ENCODE measurements around the gene RBBP4.
"Not testable (repeated sequence)": the region's sequence is repeated elsewhere in the genome, so short reads cannot be mapped to it uniquely, and the experiment has no call there.

The RBBP4 gene

GRCh38 chr1:32647308-32648134 lies 3.5 kb upstream of the RBBP4 start:
- FAIRE-seq (no peak), DNase-seq (ENCODE audit: insufficient read length) (no peak)
- TF ChIP-seq TAF1 (IDR thresholded peaks at IDR 0.05; ENCODE audit: borderline replicate concordance, low read depth, low read length) (no peak), POLR2A (IDR thresholded peaks at IDR 0.05; ENCODE audit: low read depth, low read length) (no peak), POLR2AphosphoS5 (IDR thresholded peaks at IDR 0.05; ENCODE audit: low read depth, low read length) (no peak)

GRCh38 chr1:32650248-32650751 lies 708 bp upstream of the RBBP4 start, which contains the start of gene ZBTB8OS:
ZBTB8OS (minus strand) TSS chr1:32650550; CDS start chr1:32650529, 21 bp downstream.
- FAIRE-seq (no peak), DNase-seq (ENCODE audit: insufficient read length) (peak; percentile 68)
- TF ChIP-seq POLR2A (IDR thresholded peaks at IDR 0.05; ENCODE audit: low read depth, low read length) = peak; percentile 94
- TF ChIP-seq TAF1 (IDR thresholded peaks at IDR 0.05; ENCODE audit: borderline replicate concordance, low read depth, low read length) = peak; percentile 77; the same call in 1 of the 2 replicates
- TF ChIP-seq POLR2AphosphoS5 (IDR thresholded peaks at IDR 0.05; ENCODE audit: low read depth, low read length) = peak; percentile 97

GRCh38 chr1:32651461-32652073 lies 559 bp downstream of the RBBP4 start:
- TF ChIP-seq POLR2AphosphoS5 (IDR thresholded peaks at IDR 0.05; ENCODE audit: low read depth, low read length) = peak; percentile 48; the same call in 1 of the 2 replicates
- no peak for TF ChIP-seq TAF1 (IDR thresholded peaks at IDR 0.05; ENCODE audit: borderline replicate concordance, low read depth, low read length)
- DNase-seq (ENCODE audit: insufficient read length) (peak; percentile 46), FAIRE-seq (no peak)

- FAIRE-seq = no peak
- TF ChIP-seq TAF1 (IDR thresholded peaks at IDR 0.05; ENCODE audit: borderline replicate concordance, low read depth, low read length) (no peak), POLR2AphosphoS5 (IDR thresholded peaks at IDR 0.05; ENCODE audit: low read depth, low read length) (no peak), POLR2A (IDR thresholded peaks at IDR 0.05; ENCODE audit: low read depth, low read length) (no peak)
- no peak for DNase-seq (ENCODE audit: insufficient read length)
These were observed 1.4 kb downstream of the RBBP4 start for GRCh38 chr1:32652244-32652962.

DNA sequence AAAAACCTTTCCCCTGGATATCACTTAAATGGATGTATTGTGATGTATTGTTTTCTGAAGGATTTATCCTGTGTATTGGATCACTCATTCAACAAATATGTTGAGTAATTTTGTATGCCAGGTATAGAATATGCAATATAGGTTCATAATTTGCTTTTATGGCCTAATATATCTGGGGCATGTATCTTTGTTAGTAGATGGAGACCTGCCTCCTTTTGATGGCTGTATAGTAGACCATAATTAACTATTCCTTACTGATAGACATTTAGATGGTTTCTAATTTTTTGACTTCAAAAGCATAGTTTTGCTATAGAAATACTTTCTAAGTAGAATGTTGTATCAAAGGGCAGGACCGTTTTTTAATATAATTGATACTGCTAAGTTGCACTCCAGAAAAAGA lies 8.6 kb downstream of the RBBP4 start:
- TF ChIP-seq TAF1 (IDR thresholded peaks at IDR 0.05; ENCODE audit: borderline replicate concordance, low read depth, low read length) (no peak), POLR2AphosphoS5 (IDR thresholded peaks at IDR 0.05; ENCODE audit: low read depth, low read length) (no peak), POLR2A (IDR thresholded peaks at IDR 0.05; ENCODE audit: low read depth, low read length) (no peak)
- no peak for DNase-seq (ENCODE audit: insufficient read length)
- FAIRE-seq = no peak

GRCh38 chr1:32665915-32666314 lies 14.9 kb downstream of the RBBP4 start:
- DNase-seq (ENCODE audit: insufficient read length) (no peak), FAIRE-seq (no peak)
- no peak for TF ChIP-seq POLR2A (IDR thresholded peaks at IDR 0.05; ENCODE audit: low read depth, low read length)
- TF ChIP-seq POLR2AphosphoS5 (IDR thresholded peaks at IDR 0.05; ENCODE audit: low read depth, low read length) = no peak
- TF ChIP-seq TAF1 (IDR thresholded peaks at IDR 0.05; ENCODE audit: borderline replicate concordance, low read depth, low read length) = no peak

DNA sequence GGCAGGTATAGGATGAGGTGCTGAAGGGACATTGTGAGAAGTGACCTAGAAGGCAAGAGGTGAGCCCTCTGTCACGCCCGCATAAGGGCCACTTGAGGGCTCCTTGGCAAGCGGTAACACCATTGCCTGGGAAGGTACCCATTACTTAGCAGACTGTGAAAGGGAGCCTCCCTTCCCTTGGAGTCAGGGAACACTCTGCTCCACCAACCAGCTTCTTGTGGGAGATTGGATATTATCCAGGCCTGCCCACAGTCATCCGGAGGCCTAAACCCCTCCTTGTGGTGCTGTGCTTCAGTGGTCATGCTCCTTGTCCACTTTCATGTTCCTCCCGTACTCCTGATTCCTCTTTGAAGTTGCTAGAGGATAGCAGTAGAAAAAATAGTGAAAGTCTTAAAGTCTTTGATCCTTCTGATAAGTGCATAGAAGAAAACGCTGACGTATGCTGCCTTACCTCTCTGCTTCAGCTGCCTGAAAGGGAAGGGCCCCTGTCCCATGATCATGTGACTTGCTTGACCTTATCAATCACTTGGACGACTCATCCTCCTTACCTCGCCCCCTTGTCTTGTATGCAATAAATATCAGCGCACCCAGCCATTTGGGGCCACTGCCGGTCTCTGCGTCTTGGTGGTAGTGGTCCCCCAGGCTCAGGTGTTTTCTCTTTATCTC lies 16.0 kb downstream of the RBBP4 start:
- TF ChIP-seq TAF1 (IDR thresholded peaks at IDR 0.05; ENCODE audit: borderline replicate concordance, low read depth, low read length) (no peak), POLR2A (IDR thresholded peaks at IDR 0.05; ENCODE audit: low read depth, low read length) (no peak), POLR2AphosphoS5 (IDR thresholded peaks at IDR 0.05; ENCODE audit: low read depth, low read length) (no peak)
- no peak for FAIRE-seq
- DNase-seq (ENCODE audit: insufficient read length) = no peak

DNA sequence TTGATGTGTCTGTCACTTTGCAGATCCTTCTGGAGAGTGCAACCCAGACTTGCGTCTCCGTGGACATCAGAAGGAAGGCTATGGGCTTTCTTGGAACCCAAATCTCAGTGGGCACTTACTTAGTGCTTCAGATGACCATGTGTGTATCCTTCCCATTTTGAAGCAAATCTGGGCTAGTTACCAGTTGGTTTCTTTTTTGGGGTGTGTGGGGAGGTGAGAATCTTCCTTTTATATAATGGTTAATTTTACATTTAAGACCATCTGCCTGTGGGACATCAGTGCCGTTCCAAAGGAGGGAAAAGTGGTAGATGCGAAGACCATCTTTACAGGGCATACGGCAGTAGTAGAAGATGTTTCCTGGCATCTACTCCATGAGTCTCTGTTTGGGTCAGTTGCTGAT lies 17.7 kb downstream of the RBBP4 start:
- DNase-seq (ENCODE audit: insufficient read length); FAIRE-seq: not testable (repeated sequence)

DNA sequence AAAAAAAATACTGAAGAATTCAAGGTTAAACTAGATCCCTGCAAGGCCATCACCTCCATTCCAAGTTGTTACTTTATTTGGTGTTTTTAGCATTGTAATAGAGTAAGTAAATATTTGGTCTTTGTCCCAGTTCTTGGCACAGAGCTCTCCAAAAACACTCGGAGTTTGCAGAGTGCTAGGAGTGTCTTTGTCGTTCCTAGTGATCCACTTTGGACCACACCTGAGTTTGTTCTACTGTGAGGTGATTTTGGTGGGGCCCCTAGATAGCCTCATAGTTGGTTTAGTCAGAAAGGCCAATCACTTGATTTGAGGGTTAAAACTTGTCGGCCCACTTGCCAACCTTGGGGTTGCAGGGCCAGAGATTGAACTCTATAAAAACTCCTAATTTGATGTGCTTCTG lies 25.9 kb downstream of the RBBP4 start:
- TF ChIP-seq TAF1 (IDR thresholded peaks at IDR 0.05; ENCODE audit: borderline replicate concordance, low read depth, low read length) (no peak), POLR2AphosphoS5 (IDR thresholded peaks at IDR 0.05; ENCODE audit: low read depth, low read length) (no peak)
- FAIRE-seq = no peak
- DNase-seq (ENCODE audit: insufficient read length) = no peak

GRCh38 chr1:32679993-32680392 lies 29.0 kb downstream of the RBBP4 start:
- DNase-seq (ENCODE audit: insufficient read length); FAIRE-seq: not testable (repeated sequence)

GRCh38 chr1:32680642-32681041 lies 29.6 kb downstream of the RBBP4 start:
- TF ChIP-seq POLR2AphosphoS5 (IDR thresholded peaks at IDR 0.05; ENCODE audit: low read depth, low read length) (no peak), POLR2A (IDR thresholded peaks at IDR 0.05; ENCODE audit: low read depth, low read length) (no peak), TAF1 (IDR thresholded peaks at IDR 0.05; ENCODE audit: borderline replicate concordance, low read depth, low read length) (no peak)
- DNase-seq (ENCODE audit: insufficient read length) = no peak
- FAIRE-seq = no peak

Measured in GM12892 (cell line).